CD4-positive, alpha-beta T cell treated with Interleukin-1 beta for 1 hour (primary cell): ENCODE results near the gene TES.
"Not testable (repeated sequence)": the region's sequence is repeated elsewhere in the genome, so short reads cannot be mapped to it uniquely, and the experiment has no call there.

Experiments used
- DNase-seq, 2 donors: peaks; one replicate each; pipeline ENCODE4 v3.0.0-alpha.2; 2020 to 2022

Gene TES

GRCh38 chr7:116210345-116211005 is at the start of gene TES:
TES (plus strand) TSS chr7:116210539; CDS start chr7:116210708, 169 bp downstream.
- peak; percentile 72 to 76 for DNase-seq

- no peak for DNase-seq
These were observed 48.6 kb upstream of the TES start for GRCh38 chr7:116161728-116162127.

- DNase-seq, result no peak
These were observed 48.1 kb upstream of the TES start for GRCh38 chr7:116162254-116162653.

- no peak for DNase-seq
These were observed 47.3 kb upstream of the TES start for GRCh38 chr7:116162992-116163391.

- DNase-seq, result no peak
These were observed 45.6 kb upstream of the TES start for GRCh38 chr7:116164552-116165306.

- DNase-seq, result peak; percentile 11 to 61
These were observed 44.6 kb upstream of the TES start for GRCh38 chr7:116165717-116166116.

- no peak for DNase-seq
These were observed 44.2 kb upstream of the TES start for GRCh38 chr7:116166156-116166555.

GRCh38 chr7:116167177-116167576 is 43.2 kb upstream of the TES start:
- peak; percentile 10 to 30 for DNase-seq

- no peak for DNase-seq
These were observed 41.3 kb upstream of the TES start for GRCh38 chr7:116169060-116169459.

- DNase-seq, result no peak
These were observed 40.2 kb upstream of the TES start for GRCh38 chr7:116170180-116170579.

GRCh38 chr7:116171094-116171493 is 39.2 kb upstream of the TES start:
- DNase-seq, result no peak

GRCh38 chr7:116172353-116172752 is 38.0 kb upstream of the TES start:
- DNase-seq, result no peak

- DNase-seq, result peak in 1 of 2 donors; percentile 66
These were observed 37.0 kb upstream of the TES start for GRCh38 chr7:116173051-116174028.

GRCh38 chr7:116175095-116175494 is 35.2 kb upstream of the TES start:
- DNase-seq, result not testable (repeated sequence)

- no peak for DNase-seq
These were observed 34.1 kb upstream of the TES start for GRCh38 chr7:116176226-116176625.

- DNase-seq, result no peak
These were observed 33.3 kb upstream of the TES start for GRCh38 chr7:116177009-116177408.

- DNase-seq, result peak; percentile 27 to 71
These were observed 30.0 kb upstream of the TES start for GRCh38 chr7:116180302-116180701.

GRCh38 chr7:116182023-116182422 is 28.3 kb upstream of the TES start:
- no peak for DNase-seq

GRCh38 chr7:116185450-116185849 is 24.9 kb upstream of the TES start:
- DNase-seq, result no peak

GRCh38 chr7:116185956-116186355 is 24.4 kb upstream of the TES start:
- no peak for DNase-seq

- no peak for DNase-seq
These were observed 22.9 kb upstream of the TES start for GRCh38 chr7:116187400-116187799.

GRCh38 chr7:116193329-116194087 is 16.8 kb upstream of the TES start:
- no peak for DNase-seq
